Body of pancreas (tissue), 4 donors: ENCODE data around the gene RASL11A. TPM values are rescaled to one million over a fixed set of nuclear protein-coding genes. Genes with fewer than 3 reads are reported as not detected.
"Not testable (repeated sequence)": the region's sequence is repeated elsewhere in the genome, so short reads cannot be mapped to it uniquely, and the experiment has no call there.

Source experiments
- ATAC-seq: fragments of 150-250 bp; one replicate; pipeline ENCODE4 v1.9.1; 2016
- DNase-seq, 4 donors: peaks; one replicate each; pipeline ENCODE4 v3.0.0-alpha.2; 2019
- H3K27ac ChIP-seq, 4 donors: fragments of 200-600 bp; sonication (generic); 1 replicate in 3 of 4; 2 replicates in 1 of 4; pipeline versions ENCODE4 v1.5.1 to v1.6.1; 2016 to 2019; ENCODE audit warnings: mild to moderate bottlenecking in 1 of 4, mixed read lengths in 1 of 4, moderate library complexity in 1 of 4
- H3K27me3 ChIP-seq, 2 donors: fragments of 200-600 bp; sonication (generic); one replicate each; pipeline ENCODE4 v1.6.0; 2016; ENCODE audit warnings: mild to moderate bottlenecking in 1 of 2
- H3K36me3 ChIP-seq, 2 donors: fragments of 200-600 bp; sonication (generic); replicated peaks in 1 of 2; 2 replicates each; pipeline ENCODE4 v1.5.1; 2016; ENCODE audit warnings: low read depth in 2 of 2; ENCODE audit not compliant: insufficient read depth in 1 of 2
- H3K4me1 ChIP-seq: fragments of 200-600 bp; sonication (generic); one replicate; pipeline ENCODE4 v1.6.0; 2016
- H3K4me3 ChIP-seq, 2 donors: fragments of 200-600 bp; sonication (generic); 1 replicate in 1 of 2; 2 replicates in 1 of 2; pipeline ENCODE4 v1.5.1; 2016 to 2019
- H3K9me3 ChIP-seq, 3 donors: fragments of 200-600 bp; sonication (generic); 1 replicate in 2 of 3; 2 replicates in 1 of 3; pipeline ENCODE4 v1.5.1; 2016
- POLR2A ChIP-seq, 3 donors: fragments of 450-650 bp; IDR thresholded peaks; one replicate each; pipeline ENCODE4 v1.6.1; 2016; ENCODE audit warnings: antibody characterized with exemption in 3 of 3, mild to moderate bottlenecking in 2 of 3
- WGBS, 2 donors: methylation state at CpG; one replicate each; pipeline ENCODE4 v1.1.5; 2017; 5-methylcytosine and 5-hydroxymethylcytosine counted together
- intact Hi-C: fragments of 100-400 bp; cut with DNase I; formaldehyde crosslinking; loops from one replicate; pipeline ENCODE4 v1.15.1; 2023
- small RNA-seq: library from RNA; depleted of rRNA; stranded (forward); fragments of <200 nt; gene quantifications from one replicate; pipeline ENCODE3, GENCODE V24; 2016
- total RNA-seq, 2 donors: library from RNA; depleted of rRNA; stranded (reverse); fragments of >200 nt; gene quantifications; one replicate each; pipeline ENCODE4 v1.1.0, GENCODE V29; 2016
- TF ChIP-seq, protein P1 (sequence below), 7 experiments: fragments of 450-650 bp in 4 of 7; fragments of 200-600 bp in 3 of 7; sonication (generic) in 3 of 7; IDR thresholded peaks; one replicate each; pipeline ENCODE4 v1.5.1; 2016 to 2019; ENCODE audit warnings: antibody characterized with exemption in 7 of 7

The RASL11A gene
- total RNA-seq, 2 donors from 2014 or later = 1.3 to 6.5 TPM

GRCh38 chr13:27313770-27314169 is 43.1 kb downstream of the RASL11A start:
- no peak for DNase-seq
- intact Hi-C loops = no loop called here
- 91 to 97% methylated on average over 1 of the region's 1 CpG for WGBS, 2 donors
- ATAC-seq = no peak
- Histone ChIP-seq H3K4me1 (no peaks in the 10 kb centered on the region), H3K4me3 (no peak overlapping the region), H3K36me3 (no peaks in the 10 kb centered on the region), H3K9me3 (no peaks in the 10 kb centered on the region), H3K27me3 (no peaks in the 10 kb centered on the region), H3K27ac (no peak overlapping the region)
- no peak for TF ChIP-seq POLR2A (IDR thresholded peaks at IDR 0.05)

DNA sequence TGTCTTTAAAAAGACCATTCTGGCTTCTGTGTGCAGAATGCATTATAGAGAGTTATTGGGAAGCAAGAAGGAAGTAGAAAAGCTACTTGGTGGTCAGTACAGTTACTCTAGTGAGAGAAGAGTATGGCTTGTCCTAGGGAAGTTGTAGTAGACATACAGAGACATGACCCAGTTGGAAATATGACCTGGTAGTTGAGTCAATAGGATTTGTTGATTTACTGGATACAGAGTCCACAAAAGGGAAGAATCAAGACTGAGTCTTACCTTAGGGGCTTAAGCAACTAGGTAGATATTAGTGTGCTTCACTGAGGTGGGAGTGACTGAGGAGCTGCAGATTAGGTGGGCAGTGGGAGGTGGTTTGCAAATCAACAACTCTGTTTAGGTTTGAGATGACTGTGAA is 48.8 kb downstream of the RASL11A start:
- H3K4me1 ChIP-seq = no peaks in the 10 kb centered on the region
- no peaks in the 10 kb centered on the region for H3K9me3 ChIP-seq
- DNase-seq = no peak
- no peak for ATAC-seq
- no peak overlapping the region for H3K27ac ChIP-seq
- TF ChIP-seq POLR2A (IDR thresholded peaks at IDR 0.05) = no peak
- TF ChIP-seq, protein P1, sequence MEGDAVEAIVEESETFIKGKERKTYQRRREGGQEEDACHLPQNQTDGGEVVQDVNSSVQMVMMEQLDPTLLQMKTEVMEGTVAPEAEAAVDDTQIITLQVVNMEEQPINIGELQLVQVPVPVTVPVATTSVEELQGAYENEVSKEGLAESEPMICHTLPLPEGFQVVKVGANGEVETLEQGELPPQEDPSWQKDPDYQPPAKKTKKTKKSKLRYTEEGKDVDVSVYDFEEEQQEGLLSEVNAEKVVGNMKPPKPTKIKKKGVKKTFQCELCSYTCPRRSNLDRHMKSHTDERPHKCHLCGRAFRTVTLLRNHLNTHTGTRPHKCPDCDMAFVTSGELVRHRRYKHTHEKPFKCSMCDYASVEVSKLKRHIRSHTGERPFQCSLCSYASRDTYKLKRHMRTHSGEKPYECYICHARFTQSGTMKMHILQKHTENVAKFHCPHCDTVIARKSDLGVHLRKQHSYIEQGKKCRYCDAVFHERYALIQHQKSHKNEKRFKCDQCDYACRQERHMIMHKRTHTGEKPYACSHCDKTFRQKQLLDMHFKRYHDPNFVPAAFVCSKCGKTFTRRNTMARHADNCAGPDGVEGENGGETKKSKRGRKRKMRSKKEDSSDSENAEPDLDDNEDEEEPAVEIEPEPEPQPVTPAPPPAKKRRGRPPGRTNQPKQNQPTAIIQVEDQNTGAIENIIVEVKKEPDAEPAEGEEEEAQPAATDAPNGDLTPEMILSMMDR (IDR thresholded peaks at IDR 0.05) = no peak
- no peak overlapping the region for H3K4me3 ChIP-seq
- intact Hi-C loops = no loop called here
- H3K36me3 ChIP-seq = no peaks in the 10 kb centered on the region
- no peaks in the 10 kb centered on the region for H3K27me3 ChIP-seq

GRCh38 chr13:27321468-27322431 is 51.1 kb downstream of the RASL11A start:
- intact Hi-C loops = no loop called here
- DNase-seq (no peak), ATAC-seq (no peak)
- Histone ChIP-seq H3K36me3 (no peaks in the 10 kb centered on the region), H3K4me1 (no peaks in the 10 kb centered on the region), H3K27ac (no peak overlapping the region), H3K9me3 (no peaks in the 10 kb centered on the region), H3K27me3 (no peaks in the 10 kb centered on the region), H3K4me3 (no peak overlapping the region)
- TF ChIP-seq, protein P1 (IDR thresholded peaks at IDR 0.05) = no peak
- TF ChIP-seq POLR2A (IDR thresholded peaks at IDR 0.05) = no peak
- 58 to 60% methylated on average over 8 of the region's 8 CpGs for WGBS, 2 donors

DNA sequence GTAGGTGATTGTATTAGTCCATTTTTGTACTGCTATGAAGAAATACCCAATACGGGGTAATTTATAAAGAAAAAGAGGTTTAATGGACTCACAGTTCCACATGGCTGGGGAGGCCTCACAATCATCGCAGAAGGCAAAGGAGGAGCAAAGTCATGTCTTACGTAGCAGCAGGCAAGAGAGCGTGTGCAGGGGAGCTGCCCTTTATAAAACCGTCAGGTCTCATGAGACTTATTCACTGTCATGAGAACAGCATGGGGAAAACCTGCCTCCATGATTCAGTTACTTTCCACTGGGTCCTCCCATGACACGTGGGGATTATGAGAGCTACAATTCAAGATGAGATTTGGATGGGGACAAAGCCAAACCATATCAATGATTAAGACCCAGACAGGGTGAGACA is 51.8 kb downstream of the RASL11A start:
- H3K27ac ChIP-seq, H3K9me3 ChIP-seq, H3K4me1 ChIP-seq, intact Hi-C loops, DNase-seq, H3K36me3 ChIP-seq, H3K4me3 ChIP-seq, H3K27me3 ChIP-seq, ATAC-seq: not testable (repeated sequence)
- WGBS, 2 donors = 73 to 77% methylated on average over 6 of the region's 6 CpGs

Small RNA genes lying within 50 kb of the gene (small RNA-seq; reads per million reads assigned to genes)
- gene SNORA27 (not detected), gene SNORD102 (not detected)

Other genes with a start within 250 kb of the RASL11A start
- gene USP12, start 99.0 kb upstream of the RASL11A start, total RNA-seq = 10 to 100 TPM; 12.9 to 16.9 TPM
- 100 to 1,000 TPM; 500 to 811 TPM for gene RPL21, start 19.3 kb upstream of the RASL11A start, total RNA-seq
- 10 to 100 TPM; 54.7 to 94.2 TPM for gene GTF3A, start 153.8 kb downstream of the RASL11A start, total RNA-seq
- 10 to 100 TPM; 26.0 to 51.1 TPM for gene MTIF3, start 179.7 kb downstream of the RASL11A start, total RNA-seq